OCI-LY7 (cell line): ENCODE measurements around the gene SDCCAG8. TPM values are rescaled to one million over a fixed set of nuclear protein-coding genes. Genes with fewer than 3 reads are reported as not detected.

ENCODE experiments used
- BruUV-seq: library from RNA; stranded (reverse); fragments of 400-500 nt; replicated peaks from 2 replicates; lab custom pipeline; 2021; lab: Mats Ljungman, UMichigan
- CTCF ChIA-PET: fragments of 300-600 bp; sonication (Branson Sonifier 250); formaldehyde crosslinking; loops from one replicate; lab custom pipeline; 2022; ENCODE audit warnings: antibody characterized with exemption; ENCODE audit not compliant: unreplicated experiment; lab: Charles Lee
- POLR2A ChIA-PET: fragments of 300-600 bp; sonication (Branson Sonifier 250); formaldehyde crosslinking; loops from one replicate; lab custom pipeline; 2022; ENCODE audit warnings: antibody characterized with exemption; lab: Charles Lee
- DNase-seq: peaks from one replicate; pipeline ENCODE4 v3.0.0-alpha.2; 2015; ENCODE audit warnings: low spot score
- H2AFZ ChIP-seq: fragments of 200-600 bp; sonication (generic), shearing (Covaris generic); 2 replicates; pipeline ENCODE4 v1.6.1; 2014; ENCODE audit warnings: mild to moderate bottlenecking, antibody characterized with exemption, low read length, moderate library complexity
- H3K27ac ChIP-seq: fragments of 200-600 bp; sonication (generic); 2 replicates; pipeline ENCODE4 v1.5.1; 2014; ENCODE audit warnings: mixed run types, low read depth, mild to moderate bottlenecking, moderate library complexity, low read length, inconsistent platforms; ENCODE audit not compliant: poor library complexity, severe bottlenecking
- H3K36me3 ChIP-seq: fragments of 200-600 bp; sonication (generic); 2 replicates; pipeline ENCODE4 v1.6.1; 2014; ENCODE audit warnings: mild to moderate bottlenecking, antibody characterized with exemption, low read length, moderate library complexity, mixed read lengths; ENCODE audit not compliant: insufficient read depth
- H3K4me1 ChIP-seq: fragments of 200-600 bp; sonication (generic); 2 replicates; pipeline ENCODE4 v1.5.1; 2014; ENCODE audit warnings: mild to moderate bottlenecking, low read length; ENCODE audit not compliant: insufficient read depth, poor library complexity, severe bottlenecking
- H3K4me2 ChIP-seq: fragments of 200-600 bp; sonication (generic); 2 replicates; pipeline ENCODE4 v1.6.1; 2014; ENCODE audit warnings: mild to moderate bottlenecking, low read length
- H3K4me3 ChIP-seq: fragments of 200-600 bp; sonication (generic); 2 replicates; pipeline ENCODE4 v1.5.1; 2014; ENCODE audit warnings: mild to moderate bottlenecking, low read depth, low read length; ENCODE audit not compliant: poor library complexity, severe bottlenecking
- H3K79me2 ChIP-seq: fragments of 200-600 bp; sonication (generic); 2 replicates; pipeline ENCODE4 v1.6.1; 2016; ENCODE audit warnings: low read depth, mild to moderate bottlenecking, low read length, moderate library complexity, mixed read lengths; ENCODE audit not compliant: insufficient read depth
- H3K9me2 ChIP-seq: fragments of 200-600 bp; sonication (generic); 2 replicates; pipeline ENCODE4 v1.6.1; 2016; ENCODE audit warnings: mild to moderate bottlenecking, low read length, mixed read lengths; ENCODE audit not compliant: insufficient read depth
- H3K9me3 ChIP-seq: fragments of 200-600 bp; sonication (generic); 2 replicates; pipeline ENCODE4 v1.6.1; 2014; ENCODE audit warnings: mild to moderate bottlenecking, mixed run types, low read length, mixed read lengths
- H4K20me1 ChIP-seq: fragments of 200-600 bp; sonication (generic); 2 replicates; pipeline ENCODE4 v1.6.1; 2014; ENCODE audit warnings: mild to moderate bottlenecking, antibody characterized with exemption, low read length, moderate library complexity, mixed read lengths; ENCODE audit not compliant: insufficient read depth
- EZH2phosphoT487 ChIP-seq: fragments of 200-600 bp; sonication (generic); IDR thresholded peaks from 2 replicates; pipeline ENCODE4 v1.6.1; 2018; ENCODE audit warnings: low read depth, borderline replicate concordance, mild to moderate bottlenecking, mixed run types, antibody characterized with exemption, low read length, moderate library complexity, mixed read lengths
- intact Hi-C: fragments of 100-400 bp; cut with micrococcal nuclease; formaldehyde crosslinking; loops from one replicate; pipeline ENCODE4 v1.10.0; 2022; ENCODE audit not compliant: unreplicated experiment
- total RNA-seq, 2 experiments: library from RNA; depleted of rRNA in 1 of 2; stranded (reverse); fragments of >200 nt in 1 of 2; shearing (Covaris generic) in 1 of 2; gene quantifications; 2 replicates each; pipeline ENCODE4 v1.2.3, GENCODE V29; 2014 to 2022
- TF ChIP-seq, protein P1 (sequence below): fragments of 200-600 bp; sonication (generic); conservative IDR thresholded peaks from 2 replicates; pipeline ENCODE4 v1.5.1; 2014; ENCODE audit warnings: mild to moderate bottlenecking, antibody characterized with exemption, low read length, moderate library complexity, mixed read lengths

The SDCCAG8 gene
- total RNA-seq, 2 experiments from 2014 or later = 18.1 to 28.7 TPM

- Histone ChIP-seq H4K20me1 (no peaks in the 10 kb centered on the region), H3K4me2 (no peak overlapping the region), H3K27ac (no peak overlapping the region), H3K4me3 (no peak overlapping the region), H2AFZ (no peak overlapping the region), H3K36me3 (peaks cover 15% of the 10 kb centered on the region; the same call in 1 of the 2 replicates), H3K9me3 (no peaks in the 10 kb centered on the region), H3K9me2 (no peaks in the 10 kb centered on the region), H3K4me1 (peaks cover 29% of the 10 kb centered on the region), H3K79me2 (no peaks in the 10 kb centered on the region)
- ChIA-PET CTCF (no interaction called here), POLR2A (interaction anchor here (0.8 to 1.5 kb wide), 3 partner anchors 10 to 18 kb away, joined by 3 to 10 read pairs (median 4); partner anchors contain the start of genes CEP170 and SDCCAG8)
- no peak for DNase-seq
- BruUV-seq = no TSS peak
- intact Hi-C loops = no loop called here
- TF ChIP-seq, protein P1, sequence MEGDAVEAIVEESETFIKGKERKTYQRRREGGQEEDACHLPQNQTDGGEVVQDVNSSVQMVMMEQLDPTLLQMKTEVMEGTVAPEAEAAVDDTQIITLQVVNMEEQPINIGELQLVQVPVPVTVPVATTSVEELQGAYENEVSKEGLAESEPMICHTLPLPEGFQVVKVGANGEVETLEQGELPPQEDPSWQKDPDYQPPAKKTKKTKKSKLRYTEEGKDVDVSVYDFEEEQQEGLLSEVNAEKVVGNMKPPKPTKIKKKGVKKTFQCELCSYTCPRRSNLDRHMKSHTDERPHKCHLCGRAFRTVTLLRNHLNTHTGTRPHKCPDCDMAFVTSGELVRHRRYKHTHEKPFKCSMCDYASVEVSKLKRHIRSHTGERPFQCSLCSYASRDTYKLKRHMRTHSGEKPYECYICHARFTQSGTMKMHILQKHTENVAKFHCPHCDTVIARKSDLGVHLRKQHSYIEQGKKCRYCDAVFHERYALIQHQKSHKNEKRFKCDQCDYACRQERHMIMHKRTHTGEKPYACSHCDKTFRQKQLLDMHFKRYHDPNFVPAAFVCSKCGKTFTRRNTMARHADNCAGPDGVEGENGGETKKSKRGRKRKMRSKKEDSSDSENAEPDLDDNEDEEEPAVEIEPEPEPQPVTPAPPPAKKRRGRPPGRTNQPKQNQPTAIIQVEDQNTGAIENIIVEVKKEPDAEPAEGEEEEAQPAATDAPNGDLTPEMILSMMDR = no peak
- TF ChIP-seq EZH2phosphoT487 = no peak
Measured at GRCh38 chr1:243270097-243270864, 14.4 kb downstream of the SDCCAG8 start.

- TF ChIP-seq, protein P1 = no peak
- TF ChIP-seq EZH2phosphoT487 = no peak
- no peaks in the 10 kb centered on the region for H3K79me2 ChIP-seq
- BruUV-seq = no TSS peak
- no peaks in the 10 kb centered on the region for H3K9me2 ChIP-seq
- no peaks in the 10 kb centered on the region for H3K9me3 ChIP-seq
- no peak overlapping the region for H3K4me3 ChIP-seq
- peaks cover 19% of the 10 kb centered on the region for H3K36me3 ChIP-seq
- ChIA-PET CTCF (interaction anchor here (1.2 to 1.3 kb wide), 2 partner anchors 13 to 15 kb away, joined by 3 read pairs; no protein-coding TSS in a partner anchor), POLR2A (interaction anchor here (1.7 kb wide), 1 partner anchor 16 kb away, joined by 14 read pairs; the partner anchor contains the start of genes CEP170 and SDCCAG8)
- intact Hi-C loops = no loop called here
- no peak overlapping the region for H3K27ac ChIP-seq
- H4K20me1 ChIP-seq = no peaks in the 10 kb centered on the region
- DNase-seq = no peak
- no peak overlapping the region for H3K4me2 ChIP-seq
- H3K4me1 ChIP-seq = peaks cover 29% of the 10 kb centered on the region
- H2AFZ ChIP-seq = no peak overlapping the region
Measured at GRCh38 chr1:243271996-243272395, 16.2 kb downstream of the SDCCAG8 start.
